ENCODE data around the gene EPN3. TPM values are rescaled to one million over a fixed set of nuclear protein-coding genes. Genes with fewer than 3 reads are reported as not detected.

EPN3 gene
- total RNA-seq, 1 experiment from 2014 or later: 22.8 TPM

DNA sequence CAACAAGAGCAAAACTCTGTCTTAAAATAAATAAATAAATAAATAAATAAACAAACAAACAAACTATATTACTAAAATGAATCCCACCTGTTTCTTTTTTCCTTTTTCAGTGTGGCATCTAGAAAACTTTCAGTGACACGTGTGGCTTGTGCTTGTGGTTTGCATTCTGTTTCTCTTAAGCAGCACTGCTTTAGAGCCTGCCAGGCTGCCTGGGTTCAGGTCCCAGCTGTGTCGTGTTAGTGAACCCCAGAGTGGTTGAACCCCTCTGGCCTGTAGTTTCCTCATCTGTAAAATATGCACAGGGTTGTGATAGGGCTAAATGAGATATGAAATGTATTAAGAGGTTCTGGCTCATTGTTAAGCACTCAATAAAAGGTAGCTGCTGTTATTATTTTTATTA is 12.1 kb upstream of the EPN3 start:
- peaks cover 9% of the 10 kb centered on the region for H3K4me1 ChIP-seq (replicated peaks; ENCODE audit: insufficient read depth)
- no peaks in the 10 kb centered on the region for H3K27me3 ChIP-seq (ENCODE audit: insufficient read depth, low read depth)
- intact Hi-C loops (cut with micrococcal nuclease; ENCODE audit: unreplicated experiment): no loop called here
- no peaks in the 10 kb centered on the region for H3K9me2 ChIP-seq (ENCODE audit: insufficient read depth)
- no TSS peak for BruUV-seq (replicated peaks)
- H3K9me3 ChIP-seq (ENCODE audit: insufficient read depth, low read depth): no peaks in the 10 kb centered on the region
- ChIA-PET POLR2A (ENCODE audit: unreplicated experiment) (interaction anchor here (0.5 kb wide), 1 partner anchor 28 kb away, joined by 3 read pairs; no protein-coding TSS in a partner anchor), CTCF (no interaction called here)
- no peak overlapping the region for H3K27ac ChIP-seq
- H3K36me3 ChIP-seq (ENCODE audit: low read depth): no peaks in the 10 kb centered on the region
- DNase-seq: no peak
- peaks cover 14% of the 10 kb centered on the region for H3F3A ChIP-seq (ENCODE audit: insufficient read depth, low read depth)
- no peaks in the 10 kb centered on the region for H3K79me2 ChIP-seq (ENCODE audit: low read depth)
- TF ChIP-seq EZH2 (IDR thresholded peaks at IDR 0.05; ENCODE audit: low read depth): no peak
- TF ChIP-seq, protein P1, sequence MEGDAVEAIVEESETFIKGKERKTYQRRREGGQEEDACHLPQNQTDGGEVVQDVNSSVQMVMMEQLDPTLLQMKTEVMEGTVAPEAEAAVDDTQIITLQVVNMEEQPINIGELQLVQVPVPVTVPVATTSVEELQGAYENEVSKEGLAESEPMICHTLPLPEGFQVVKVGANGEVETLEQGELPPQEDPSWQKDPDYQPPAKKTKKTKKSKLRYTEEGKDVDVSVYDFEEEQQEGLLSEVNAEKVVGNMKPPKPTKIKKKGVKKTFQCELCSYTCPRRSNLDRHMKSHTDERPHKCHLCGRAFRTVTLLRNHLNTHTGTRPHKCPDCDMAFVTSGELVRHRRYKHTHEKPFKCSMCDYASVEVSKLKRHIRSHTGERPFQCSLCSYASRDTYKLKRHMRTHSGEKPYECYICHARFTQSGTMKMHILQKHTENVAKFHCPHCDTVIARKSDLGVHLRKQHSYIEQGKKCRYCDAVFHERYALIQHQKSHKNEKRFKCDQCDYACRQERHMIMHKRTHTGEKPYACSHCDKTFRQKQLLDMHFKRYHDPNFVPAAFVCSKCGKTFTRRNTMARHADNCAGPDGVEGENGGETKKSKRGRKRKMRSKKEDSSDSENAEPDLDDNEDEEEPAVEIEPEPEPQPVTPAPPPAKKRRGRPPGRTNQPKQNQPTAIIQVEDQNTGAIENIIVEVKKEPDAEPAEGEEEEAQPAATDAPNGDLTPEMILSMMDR (conservative IDR thresholded peaks at IDR 0.05): no peak
- H2AFZ ChIP-seq: no peak overlapping the region
- no peak overlapping the region for H3K4me2 ChIP-seq
- H4K20me1 ChIP-seq (ENCODE audit: insufficient read depth): no peaks in the 10 kb centered on the region
- no peak overlapping the region for H3K4me3 ChIP-seq

DNA sequence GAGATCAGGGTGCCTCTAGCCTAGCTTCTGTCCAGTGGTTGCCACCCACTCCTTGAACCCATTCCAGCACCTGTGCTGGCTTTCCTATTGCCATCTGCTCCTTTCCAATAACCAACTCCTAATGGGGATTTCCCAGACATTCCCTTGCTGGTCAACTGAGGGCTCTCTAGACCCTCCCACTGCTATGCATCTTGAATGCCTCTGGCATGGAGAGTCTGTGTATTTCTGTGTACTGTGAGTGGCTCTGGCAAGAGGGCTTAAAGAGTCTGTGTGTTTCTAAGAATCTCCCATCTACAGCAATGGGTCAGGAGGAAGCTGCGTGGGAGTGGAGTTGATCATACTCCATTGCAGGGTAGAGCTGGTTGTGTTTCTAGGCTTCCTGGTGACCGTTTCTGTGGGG is 11.0 kb upstream of the EPN3 start:
- intact Hi-C loops (cut with micrococcal nuclease; ENCODE audit: unreplicated experiment): no loop called here
- Histone ChIP-seq H2AFZ (no peak overlapping the region), H3K4me3 (no peak overlapping the region), H3K79me2 (ENCODE audit: low read depth) (no peaks in the 10 kb centered on the region), H3K27me3 (ENCODE audit: insufficient read depth, low read depth) (no peaks in the 10 kb centered on the region), H3K9me3 (ENCODE audit: insufficient read depth, low read depth) (no peaks in the 10 kb centered on the region), H3K9me2 (ENCODE audit: insufficient read depth) (no peaks in the 10 kb centered on the region), H3K4me2 (no peak overlapping the region), H3K4me1 (replicated peaks; ENCODE audit: insufficient read depth) (peaks cover 9% of the 10 kb centered on the region), H3F3A (ENCODE audit: insufficient read depth, low read depth) (peaks cover 14% of the 10 kb centered on the region), H3K36me3 (ENCODE audit: low read depth) (no peaks in the 10 kb centered on the region), H4K20me1 (ENCODE audit: insufficient read depth) (no peaks in the 10 kb centered on the region), H3K27ac (no peak overlapping the region)
- DNase-seq: no peak
- ChIA-PET POLR2A (ENCODE audit: unreplicated experiment) (no interaction called here), CTCF (no interaction called here)
- BruUV-seq (replicated peaks): no TSS peak
- TF ChIP-seq, protein P1 (conservative IDR thresholded peaks at IDR 0.05): no peak
- TF ChIP-seq EZH2 (IDR thresholded peaks at IDR 0.05; ENCODE audit: low read depth): no peak

DNA sequence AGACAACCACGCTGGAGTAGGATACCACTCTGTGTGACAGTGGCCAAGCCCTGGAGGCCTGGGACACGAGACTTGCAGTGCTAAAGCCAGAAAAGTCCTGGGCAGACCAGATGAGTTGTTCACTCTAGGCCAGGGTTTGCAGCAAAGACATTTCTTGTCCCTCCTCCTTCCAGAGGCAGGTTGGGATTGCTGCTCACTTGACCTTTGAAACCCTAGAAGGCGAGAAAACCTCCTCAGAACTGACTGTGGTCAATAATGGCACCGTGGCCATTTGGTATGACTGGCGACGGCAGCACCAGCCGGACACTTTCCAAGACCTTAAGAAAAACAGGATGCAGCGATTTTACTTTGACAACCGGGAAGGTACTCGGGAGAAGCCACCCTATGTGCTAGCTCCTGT is 9.8 kb upstream of the EPN3 start:
- H3K36me3 ChIP-seq (ENCODE audit: low read depth): no peaks in the 10 kb centered on the region

More for the DNA sequence above, 9.8 kb upstream of the EPN3 start:
- H3K9me2 ChIP-seq (ENCODE audit: insufficient read depth): no peaks in the 10 kb centered on the region
- POLR2A ChIA-PET (ENCODE audit: unreplicated experiment): no interaction called here
- H3K4me1 ChIP-seq (replicated peaks; ENCODE audit: insufficient read depth): peaks cover 9% of the 10 kb centered on the region
- no peaks in the 10 kb centered on the region for H3K9me3 ChIP-seq (ENCODE audit: insufficient read depth, low read depth)
- no peaks in the 10 kb centered on the region for H4K20me1 ChIP-seq (ENCODE audit: insufficient read depth)
- BruUV-seq (replicated peaks): no TSS peak
- intact Hi-C loops (cut with micrococcal nuclease; ENCODE audit: unreplicated experiment): no loop called here
- CTCF ChIA-PET: interaction anchor here (0.7 kb wide), 1 partner anchor 32 kb away, joined by 3 read pairs; no protein-coding TSS in a partner anchor
- no peaks in the 10 kb centered on the region for H3K79me2 ChIP-seq (ENCODE audit: low read depth)
- no peak overlapping the region for H3K4me2 ChIP-seq
- H3F3A ChIP-seq (ENCODE audit: insufficient read depth, low read depth): peaks cover 14% of the 10 kb centered on the region
- no peaks in the 10 kb centered on the region for H3K27me3 ChIP-seq (ENCODE audit: insufficient read depth, low read depth)
- no peak for DNase-seq
- no peak overlapping the region for H2AFZ ChIP-seq
- TF ChIP-seq EZH2 (IDR thresholded peaks at IDR 0.05; ENCODE audit: low read depth): no peak
- TF ChIP-seq, protein P1 (conservative IDR thresholded peaks at IDR 0.05): no peak
- H3K4me3 ChIP-seq: no peak overlapping the region
- no peak overlapping the region for H3K27ac ChIP-seq
